ENCODE data around the gene RECQL5. TPM values are rescaled to one million over a fixed set of nuclear protein-coding genes. Genes with fewer than 3 reads are reported as not detected.

The RECQL5 gene
- total RNA-seq, 4 donors from 2014 or later = 50.8 to 76.3 (median 60.5) TPM

GRCh38 chr17:75637551-75637950 lies 29.4 kb downstream of the RECQL5 start:
- H3K4me3 ChIP-seq (ENCODE audit: low read depth, poor library complexity, severe bottlenecking) = no peak overlapping the region
- TF ChIP-seq POLR2A (IDR thresholded peaks at IDR 0.05) = no peak
- TF ChIP-seq CTCF (IDR thresholded peaks at IDR 0.05) = no peak
- 83 to 98% methylated on average over 5 of the region's 7 CpGs for WGBS, 2 donors
- no peak for DNase-seq (ENCODE audit: low spot score in 2 of 2)
- intact Hi-C loops (cut with DNase I; ENCODE audit: low total_unique reads) = no loop called here

GRCh38 chr17:75637143-75637538 lies 29.8 kb downstream of the RECQL5 start:
- intact Hi-C loops (cut with DNase I; ENCODE audit: low total_unique reads) = no loop called here
- no peak for TF ChIP-seq CTCF (IDR thresholded peaks at IDR 0.05)
- TF ChIP-seq POLR2A (IDR thresholded peaks at IDR 0.05) = no peak
- no peak for DNase-seq (ENCODE audit: low spot score in 2 of 2)
- WGBS, 2 donors = 83 to 87% methylated on average over 13 of the region's 13 CpGs
- no peak overlapping the region for H3K4me3 ChIP-seq (ENCODE audit: low read depth, poor library complexity, severe bottlenecking)

- 93 to 95% methylated on average over 13 to 19 of the region's 19 CpGs for WGBS, 2 donors
- intact Hi-C loops (cut with DNase I; ENCODE audit: low total_unique reads) = no loop called here
- TF ChIP-seq CTCF (IDR thresholded peaks at IDR 0.05) = no peak
- DNase-seq (ENCODE audit: low spot score in 2 of 2) = no peak
- H3K4me3 ChIP-seq (ENCODE audit: low read depth, poor library complexity, severe bottlenecking) = no peak overlapping the region
Observed at GRCh38 chr17:75636381-75637142, 30.4 kb downstream of the RECQL5 start.

- WGBS, 2 donors = 74 to 82% methylated on average over 15 of the region's 16 CpGs
- intact Hi-C loops (cut with DNase I; ENCODE audit: low total_unique reads) = no loop called here
- no peak for DNase-seq (ENCODE audit: low spot score in 2 of 2)
- no peak overlapping the region for H3K4me3 ChIP-seq (ENCODE audit: low read depth, poor library complexity, severe bottlenecking)
- TF ChIP-seq POLR2A (IDR thresholded peaks at IDR 0.05) (no peak), CTCF (IDR thresholded peaks at IDR 0.05) (no peak)
Observed at GRCh38 chr17:75635610-75636202, 31.2 kb downstream of the RECQL5 start.

GRCh38 chr17:75634754-75635609 lies 32.0 kb downstream of the RECQL5 start:
- TF ChIP-seq POLR2A (IDR thresholded peaks at IDR 0.05) = no peak
- TF ChIP-seq CTCF (IDR thresholded peaks at IDR 0.05) = no peak
- WGBS, 2 donors = 84 to 90% methylated on average over 20 of the region's 20 CpGs
- no peak for DNase-seq (ENCODE audit: low spot score in 2 of 2)
- intact Hi-C loops (cut with DNase I; ENCODE audit: low total_unique reads) = no loop called here
- H3K4me3 ChIP-seq (ENCODE audit: low read depth, poor library complexity, severe bottlenecking) = no peak overlapping the region
